ENCODE measurements around the gene TXLNB.

GRCh38 chr6:139201378-139201777 is 90.4 kb downstream of the TXLNB start:
- TF ChIP-seq, protein P1, sequence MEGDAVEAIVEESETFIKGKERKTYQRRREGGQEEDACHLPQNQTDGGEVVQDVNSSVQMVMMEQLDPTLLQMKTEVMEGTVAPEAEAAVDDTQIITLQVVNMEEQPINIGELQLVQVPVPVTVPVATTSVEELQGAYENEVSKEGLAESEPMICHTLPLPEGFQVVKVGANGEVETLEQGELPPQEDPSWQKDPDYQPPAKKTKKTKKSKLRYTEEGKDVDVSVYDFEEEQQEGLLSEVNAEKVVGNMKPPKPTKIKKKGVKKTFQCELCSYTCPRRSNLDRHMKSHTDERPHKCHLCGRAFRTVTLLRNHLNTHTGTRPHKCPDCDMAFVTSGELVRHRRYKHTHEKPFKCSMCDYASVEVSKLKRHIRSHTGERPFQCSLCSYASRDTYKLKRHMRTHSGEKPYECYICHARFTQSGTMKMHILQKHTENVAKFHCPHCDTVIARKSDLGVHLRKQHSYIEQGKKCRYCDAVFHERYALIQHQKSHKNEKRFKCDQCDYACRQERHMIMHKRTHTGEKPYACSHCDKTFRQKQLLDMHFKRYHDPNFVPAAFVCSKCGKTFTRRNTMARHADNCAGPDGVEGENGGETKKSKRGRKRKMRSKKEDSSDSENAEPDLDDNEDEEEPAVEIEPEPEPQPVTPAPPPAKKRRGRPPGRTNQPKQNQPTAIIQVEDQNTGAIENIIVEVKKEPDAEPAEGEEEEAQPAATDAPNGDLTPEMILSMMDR (IDR thresholded peaks at IDR 0.05) = no peak
- TF ChIP-seq POLR2A (IDR thresholded peaks at IDR 0.05) = no peak
